HepG2 (cell line): ENCODE measurements around the gene DTX4. TPM values are rescaled to one million over a fixed set of nuclear protein-coding genes. Genes with fewer than 3 reads are reported as not detected.

ENCODE experiments used
- ATAC-seq: fragments of 200-7000 bp; cut with Tn5 transposase; 3 replicates; pipeline ENCODE4 v1.9.1; 2020; ENCODE audit warnings: mild to moderate bottlenecking, moderate library complexity
- BruUV-seq: library from RNA; stranded (reverse); fragments of 400-500 nt; replicated peaks from 2 replicates; lab custom pipeline; 2021; lab: Mats Ljungman, UMichigan
- CTCF ChIA-PET: fragments of 300-600 bp; formaldehyde crosslinking; extraction: SDS; loops from one replicate; lab custom pipeline; 2021; ENCODE audit warnings: low total read pairs, inconsistent platforms, low intra/inter-chr PET ratio; lab: Yijun Ruan, JAX
- POLR2A ChIA-PET: fragments of 350-600 bp; sonication (Branson Sonifier 250); formaldehyde crosslinking; loops from one replicate; lab custom pipeline; 2020; ENCODE audit warnings: antibody characterized with exemption, inconsistent platforms; lab: Yijun Ruan, JAX
- DNase-seq: peaks from one replicate; pipeline ENCODE4 v3.0.0-alpha.2; 2015; ENCODE audit warnings: low spot score
- FAIRE-seq: peaks from 3 replicates; lab custom pipeline; 2011; peaks lifted over from hg19 to GRCh38; lab: Jason Lieb, UNC
- H2AFZ ChIP-seq: one replicate; pipeline ENCODE4 v1.6.1; 2011; ENCODE audit warnings: low read length, inconsistent platforms
- H3K27ac ChIP-seq: fragments of 300-600 bp; 3 replicates; pipeline ENCODE4 v1.8.0; 2011; ENCODE audit warnings: mixed run types, mild to moderate bottlenecking, mixed read lengths, low read length, inconsistent platforms; ENCODE audit not compliant: insufficient read depth; ENCODE audit errors: extremely low read length
- H3K27me3 ChIP-seq, 2 experiments: fragments of 200-600 bp in 1 of 2; 2 replicates in 1 of 2; 3 replicates in 1 of 2; pipeline versions ENCODE4 v1.6.0 to v1.8.0; 2011; ENCODE audit warnings: low read length in 2 of 2, mild to moderate bottlenecking in 2 of 2, moderate library complexity in 2 of 2, inconsistent platforms in 1 of 2; ENCODE audit not compliant: insufficient read depth in 2 of 2, control insufficient read depth in 1 of 2
- H3K36me3 ChIP-seq, 2 experiments: fragments of 200-600 bp in 1 of 2; replicated peaks in 1 of 2; 2 replicates in 1 of 2; 3 replicates in 1 of 2; pipeline versions ENCODE4 v1.5.1 to v1.8.0; 2011; ENCODE audit warnings: low read length in 2 of 2, inconsistent platforms in 1 of 2; ENCODE audit not compliant: insufficient read depth in 2 of 2, control insufficient read depth in 1 of 2
- H3K4me1 ChIP-seq: 2 replicates; pipeline ENCODE4 v1.5.1; 2012; ENCODE audit warnings: low read length, inconsistent platforms; ENCODE audit not compliant: insufficient read depth
- H3K4me2 ChIP-seq: 2 replicates; pipeline ENCODE4 v1.6.0; 2011; ENCODE audit warnings: low read depth, low read length, inconsistent platforms
- H3K4me3 ChIP-seq, 3 experiments: fragments of 200-600 bp in 1 of 3; sonication (generic), shearing (Covaris generic) in 1 of 3; replicated peaks in 1 of 3; 2 replicates each; pipeline ENCODE4 v1.5.1; 2011 to 2016; ENCODE audit warnings: low read length in 3 of 3, inconsistent platforms in 2 of 3, low read depth in 2 of 3, mild to moderate bottlenecking in 2 of 3, control low read depth in 1 of 3, mixed read lengths in 1 of 3; ENCODE audit not compliant: insufficient read depth in 1 of 3
- H3K79me2 ChIP-seq: one replicate; pipeline ENCODE4 v1.6.1; 2011; ENCODE audit warnings: low read length, inconsistent platforms; ENCODE audit not compliant: insufficient read depth
- H3K9ac ChIP-seq: 2 replicates; pipeline ENCODE4 v1.6.0; 2011; ENCODE audit warnings: mild to moderate bottlenecking, low read depth, low read length, inconsistent platforms; ENCODE audit not compliant: insufficient read depth
- H3K9me3 ChIP-seq: 2 replicates; pipeline ENCODE4 v1.5.1; 2012; ENCODE audit warnings: mild to moderate bottlenecking, low read length
- H4K20me1 ChIP-seq: 2 replicates; pipeline ENCODE4 v1.6.0; 2011; ENCODE audit warnings: inconsistent platforms, mild to moderate bottlenecking, low read length, moderate library complexity; ENCODE audit not compliant: insufficient read depth
- TBX2 ChIP-seq: sonication (generic); formaldehyde crosslinking; IDR thresholded peaks from 2 replicates; pipeline ENCODE4 v1.5.0; 2020; ENCODE audit warnings: missing genetic modification reagents, mild to moderate bottlenecking, borderline replicate concordance
- ZKSCAN1 ChIP-seq: fragments of 150-350 bp; IDR thresholded peaks from 2 replicates; pipeline ENCODE4 v1.6.1; 2014; ENCODE audit warnings: low read length
- ZNF30 ChIP-seq: sonication (generic); formaldehyde crosslinking; IDR thresholded peaks from 2 replicates; pipeline ENCODE4 v1.5.0; 2020; ENCODE audit warnings: mild to moderate bottlenecking, missing genetic modification reagents
- ZNF329 ChIP-seq: sonication (generic); formaldehyde crosslinking; IDR thresholded peaks from 2 replicates; pipeline ENCODE4 v1.9.0; 2021; ENCODE audit warnings: low read depth, mild to moderate bottlenecking, missing genetic modification reagents
- ZXDC ChIP-seq: sonication (generic); formaldehyde crosslinking; IDR thresholded peaks from 2 replicates; pipeline ENCODE4 v1.5.0; 2020; ENCODE audit warnings: mild to moderate bottlenecking, missing genetic modification reagents
- WGBS: methylation state at CpG from one replicate; pipeline ENCODE4 v1.1.6; 2017; ENCODE audit warnings: low lambda C conversion rate; 5-methylcytosine and 5-hydroxymethylcytosine counted together
- in situ Hi-C: cut with HindIII; loops from 2 replicates; pipeline ENCODE4 v1.10.0; 2017; ENCODE audit warnings: low pct_unique_long_range_greater_than_20kb; ENCODE audit not compliant: extremely low pct_ligation_motif_present
- intact Hi-C: fragments of 100-400 bp; cut with micrococcal nuclease; formaldehyde crosslinking; loops from one replicate; pipeline ENCODE4 v1.10.0; 2022; ENCODE audit not compliant: unreplicated experiment
- polyA plus RNA-seq, 8 experiments: library from polyadenylated mRNA; depleted of rRNA in 3 of 8; stranded (reverse) in 7 of 8; unstranded in 1 of 8; fragments of >200 nt; fragmentation: Illumina TruSeq in 4 of 8; extraction: Trizol in 4 of 8; gene quantifications; 2 replicates each; pipeline versions ENCODE4 v1.2.1 to v1.2.3, GENCODE V29; 2011 to 2016; ENCODE audit warnings: low read depth in 4 of 8, missing spikeins in 1 of 8, mixed read lengths in 1 of 8; ENCODE audit not compliant: insufficient read depth in 1 of 8
- total RNA-seq, 5 experiments: library from RNA; depleted of rRNA; stranded (reverse); fragments of >200 nt; fragmentation: Illumina TruSeq; extraction: Trizol; gene quantifications; 2 replicates each; pipeline ENCODE4 v1.2.3, GENCODE V29; 2016; ENCODE audit warnings: low read depth in 1 of 5

DTX4 gene
- total and polyA plus RNA-seq, 2 of the 13 experiments (the other 11 are each of a cell fraction or from before 2014, with no cell fraction given): 0.67 to 5.6 TPM

- TF ChIP-seq ZXDC (CRISPR knock-in tag) (no peak), TBX2 (CRISPR knock-in tag) (no peak), ZNF329 (no peak)
- TF ChIP-seq, all 625 proteins: peak for 0
Measured at GRCh38 chr11:59180168-59180776, 8.3 kb downstream of the DTX4 start (continued).

- H3K4me3 ChIP-seq: no peak overlapping the region
- no peak overlapping the region for H3K4me2 ChIP-seq
- H3K9ac ChIP-seq: no peak overlapping the region
- ATAC-seq (no peak), DNase-seq (no peak), FAIRE-seq (no peak)
- no peaks in the 10 kb centered on the region for H3K79me2 ChIP-seq
- H3K36me3 ChIP-seq: no peaks in the 10 kb centered on the region; a peak in 1 of 5 replicates
- H2AFZ ChIP-seq: no peak overlapping the region
- WGBS: 92% methylated on average over 2 of the region's 2 CpGs
- in situ Hi-C loops: loop anchor here (25.0 kb wide), 1 partner anchor 506 kb away; no protein-coding TSS in a partner anchor
- intact Hi-C loops: no loop called here
- no peaks in the 10 kb centered on the region for H3K9me3 ChIP-seq
- peaks cover 7% of the 10 kb centered on the region for H3K4me1 ChIP-seq
- H3K27ac ChIP-seq: no peak overlapping the region
- no TSS peak for BruUV-seq
- CTCF ChIA-PET: no interaction called here
- no peaks in the 10 kb centered on the region for H3K27me3 ChIP-seq
- no peaks in the 10 kb centered on the region for H4K20me1 ChIP-seq
- no peak for TF ChIP-seq ZNF30 (CRISPR knock-in tag)
- TF ChIP-seq ZKSCAN1: 0 out of 2 replicates have a peak, but pooled peaks have one; percentile 49
- TF ChIP-seq, all 625 proteins: peak for 1
- POLR2A ChIA-PET: no interaction called here
Measured at GRCh38 chr11:59180907-59181306, 9.0 kb downstream of the DTX4 start.
